Mucosa of rectum (tissue), 2 donors: ENCODE results near the gene GAP43.

Experiments
- H3K27ac ChIP-seq, 2 donors: one replicate each; pipeline ENCODE4 v1.7.0; 2013; ENCODE audit warnings: inconsistent platforms in 2 of 2, low read depth in 2 of 2, low read length in 2 of 2
- H3K27me3 ChIP-seq, 2 donors: one replicate each; pipeline ENCODE4 v1.7.0; 2013; ENCODE audit warnings: low read length in 2 of 2; ENCODE audit not compliant: control insufficient read depth in 2 of 2, insufficient read depth in 2 of 2
- H3K36me3 ChIP-seq, 2 donors: one replicate each; pipeline ENCODE4 v1.7.0; 2013; ENCODE audit warnings: low read length in 2 of 2; ENCODE audit not compliant: control insufficient read depth in 2 of 2, insufficient read depth in 2 of 2
- H3K4me1 ChIP-seq, 2 donors: one replicate each; pipeline ENCODE4 v1.7.0; 2013; ENCODE audit warnings: low read length in 2 of 2, mild to moderate bottlenecking in 1 of 2; ENCODE audit not compliant: control insufficient read depth in 2 of 2, insufficient read depth in 2 of 2
- H3K4me3 ChIP-seq, 2 donors: one replicate each; pipeline ENCODE4 v1.7.0; 2013; ENCODE audit warnings: low read length in 2 of 2
- H3K9ac ChIP-seq, 2 donors: one replicate each; pipeline ENCODE4 v1.7.0; 2013; ENCODE audit warnings: low read length in 2 of 2, low read depth in 1 of 2, mild to moderate bottlenecking in 1 of 2
- H3K9me3 ChIP-seq, 2 donors: one replicate each; pipeline ENCODE4 v1.7.0; 2013; ENCODE audit warnings: low read length in 2 of 2; ENCODE audit not compliant: control insufficient read depth in 2 of 2
- donor health status: healthy.
- donor health status: Normal muscosa, but diverticular disease.

GAP43 gene

GRCh38 chr3:115708540-115708939, 85.2 kb downstream of the GAP43 start:
- Histone ChIP-seq H3K4me3 (no peak overlapping the region), H3K27ac (no peak overlapping the region), H3K9me3 (no peaks in the 10 kb centered on the region), H3K36me3 (no peaks in the 10 kb centered on the region), H3K27me3 (no peaks in the 10 kb centered on the region), H3K9ac (no peak overlapping the region), H3K4me1 (no peaks in the 10 kb centered on the region)

- Histone ChIP-seq H3K27me3 (no peaks in the 10 kb centered on the region), H3K9me3 (no peaks in the 10 kb centered on the region), H3K9ac (no peak overlapping the region), H3K4me1 (no peaks in the 10 kb centered on the region), H3K27ac (no peak overlapping the region), H3K4me3 (no peak overlapping the region), H3K36me3 (no peaks in the 10 kb centered on the region)
These were observed 85.8 kb downstream of the GAP43 start for GRCh38 chr3:115709093-115709492.

- no peaks in the 10 kb centered on the region for H3K36me3 ChIP-seq
- H3K27me3 ChIP-seq, result no peaks in the 10 kb centered on the region
- H3K9ac ChIP-seq, result no peak overlapping the region
- H3K4me3 ChIP-seq, result no peak overlapping the region
- no peak overlapping the region for H3K27ac ChIP-seq
- H3K4me1 ChIP-seq, result no peaks in the 10 kb centered on the region
- no peaks in the 10 kb centered on the region for H3K9me3 ChIP-seq
These were observed 86.6 kb downstream of the GAP43 start for GRCh38 chr3:115709931-115710330.

GRCh38 chr3:115710799-115711198, 87.5 kb downstream of the GAP43 start:
- H3K9ac ChIP-seq, result no peak overlapping the region

GRCh38 chr3:115712871-115713270, 89.6 kb downstream of the GAP43 start:
- Histone ChIP-seq H3K9ac (no peak overlapping the region), H3K4me1 (no peaks in the 10 kb centered on the region), H3K27me3 (no peaks in the 10 kb centered on the region), H3K9me3 (no peaks in the 10 kb centered on the region), H3K36me3 (no peaks in the 10 kb centered on the region), H3K4me3 (no peak overlapping the region), H3K27ac (no peak overlapping the region)

More at GRCh38 chr3:115710799-115711198, 87.5 kb downstream of the GAP43 start:
- no peaks in the 10 kb centered on the region for H3K27me3 ChIP-seq
- no peaks in the 10 kb centered on the region for H3K4me1 ChIP-seq
- H3K9me3 ChIP-seq, result no peaks in the 10 kb centered on the region
- H3K36me3 ChIP-seq, result no peaks in the 10 kb centered on the region
- H3K27ac ChIP-seq, result no peak overlapping the region
- no peak overlapping the region for H3K4me3 ChIP-seq

GRCh38 chr3:115713284-115713683, 90.0 kb downstream of the GAP43 start:
- Histone ChIP-seq H3K27me3 (no peaks in the 10 kb centered on the region), H3K9me3 (no peaks in the 10 kb centered on the region), H3K27ac (no peak overlapping the region), H3K36me3 (no peaks in the 10 kb centered on the region), H3K4me1 (no peaks in the 10 kb centered on the region), H3K9ac (no peak overlapping the region), H3K4me3 (no peak overlapping the region)

- H3K4me3 ChIP-seq, result no peak overlapping the region
- H3K4me1 ChIP-seq, result no peaks in the 10 kb centered on the region
- no peaks in the 10 kb centered on the region for H3K36me3 ChIP-seq
- no peaks in the 10 kb centered on the region for H3K27me3 ChIP-seq
- no peak overlapping the region for H3K27ac ChIP-seq
- H3K9ac ChIP-seq, result no peak overlapping the region
- no peaks in the 10 kb centered on the region for H3K9me3 ChIP-seq
These were observed 92.0 kb downstream of the GAP43 start for GRCh38 chr3:115715241-115715745.

- Histone ChIP-seq H3K4me3 (no peak overlapping the region), H3K4me1 (no peaks in the 10 kb centered on the region), H3K27ac (no peak overlapping the region), H3K9ac (no peak overlapping the region), H3K9me3 (no peaks in the 10 kb centered on the region), H3K36me3 (no peaks in the 10 kb centered on the region), H3K27me3 (no peaks in the 10 kb centered on the region)
These were observed 97.7 kb downstream of the GAP43 start for GRCh38 chr3:115720983-115721382.

GRCh38 chr3:115725800-115726199, 102.5 kb downstream of the GAP43 start:
- no peak overlapping the region for H3K4me3 ChIP-seq
- no peaks in the 10 kb centered on the region for H3K9me3 ChIP-seq
- no peak overlapping the region for H3K9ac ChIP-seq
- H3K27me3 ChIP-seq, result no peaks in the 10 kb centered on the region
- H3K4me1 ChIP-seq, result no peaks in the 10 kb centered on the region
- no peak overlapping the region for H3K27ac ChIP-seq
- no peaks in the 10 kb centered on the region for H3K36me3 ChIP-seq

GRCh38 chr3:115727135-115727534, 103.8 kb downstream of the GAP43 start:
- no peaks in the 10 kb centered on the region for H3K4me1 ChIP-seq
- H3K36me3 ChIP-seq, result no peaks in the 10 kb centered on the region
- H3K9me3 ChIP-seq, result no peaks in the 10 kb centered on the region
- no peaks in the 10 kb centered on the region for H3K27me3 ChIP-seq
- H3K9ac ChIP-seq, result no peak overlapping the region
- H3K4me3 ChIP-seq, result no peak overlapping the region
- H3K27ac ChIP-seq, result no peak overlapping the region

- Histone ChIP-seq H3K36me3 (no peaks in the 10 kb centered on the region), H3K4me3 (no peak overlapping the region), H3K9me3 (no peaks in the 10 kb centered on the region)
These were observed 104.7 kb downstream of the GAP43 start for GRCh38 chr3:115728013-115728412.

More at GRCh38 chr3:115728013-115728412, 104.7 kb downstream of the GAP43 start:
- H3K9ac ChIP-seq, result no peak overlapping the region
- H3K27ac ChIP-seq, result no peak overlapping the region
- no peaks in the 10 kb centered on the region for H3K4me1 ChIP-seq
- H3K27me3 ChIP-seq, result no peaks in the 10 kb centered on the region
